Measurements from ENCODE around the gene C1orf21.

DNA sequence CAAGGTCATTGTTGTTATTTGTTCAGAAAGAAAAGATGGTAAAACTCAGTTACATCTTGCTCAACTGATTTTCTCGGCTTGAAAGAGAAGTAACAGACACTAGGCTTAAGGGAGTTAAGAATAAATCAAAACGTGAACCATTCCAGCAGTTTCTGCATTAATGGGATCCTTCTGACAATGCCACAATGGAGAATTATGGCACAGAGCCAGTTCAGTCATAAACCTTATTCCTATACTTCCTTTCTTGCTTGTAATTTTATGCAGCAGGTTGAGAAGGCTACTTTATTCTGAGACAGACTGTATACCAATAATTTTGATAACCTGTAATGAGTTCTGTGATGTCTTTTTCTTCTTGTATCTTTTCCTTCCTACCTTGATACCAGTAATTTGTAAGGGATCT, 167.0 kb downstream of the C1orf21 start:
- TF ChIP-seq, protein P1, sequence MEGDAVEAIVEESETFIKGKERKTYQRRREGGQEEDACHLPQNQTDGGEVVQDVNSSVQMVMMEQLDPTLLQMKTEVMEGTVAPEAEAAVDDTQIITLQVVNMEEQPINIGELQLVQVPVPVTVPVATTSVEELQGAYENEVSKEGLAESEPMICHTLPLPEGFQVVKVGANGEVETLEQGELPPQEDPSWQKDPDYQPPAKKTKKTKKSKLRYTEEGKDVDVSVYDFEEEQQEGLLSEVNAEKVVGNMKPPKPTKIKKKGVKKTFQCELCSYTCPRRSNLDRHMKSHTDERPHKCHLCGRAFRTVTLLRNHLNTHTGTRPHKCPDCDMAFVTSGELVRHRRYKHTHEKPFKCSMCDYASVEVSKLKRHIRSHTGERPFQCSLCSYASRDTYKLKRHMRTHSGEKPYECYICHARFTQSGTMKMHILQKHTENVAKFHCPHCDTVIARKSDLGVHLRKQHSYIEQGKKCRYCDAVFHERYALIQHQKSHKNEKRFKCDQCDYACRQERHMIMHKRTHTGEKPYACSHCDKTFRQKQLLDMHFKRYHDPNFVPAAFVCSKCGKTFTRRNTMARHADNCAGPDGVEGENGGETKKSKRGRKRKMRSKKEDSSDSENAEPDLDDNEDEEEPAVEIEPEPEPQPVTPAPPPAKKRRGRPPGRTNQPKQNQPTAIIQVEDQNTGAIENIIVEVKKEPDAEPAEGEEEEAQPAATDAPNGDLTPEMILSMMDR (IDR thresholded peaks at IDR 0.05) = no peak
- TF ChIP-seq POLR2A (IDR thresholded peaks at IDR 0.05) = no peak
